ENCODE data around the gene PUSL1. TPM values are rescaled to one million over a fixed set of nuclear protein-coding genes. Genes with fewer than 3 reads are reported as not detected.

Gene PUSL1
- total RNA-seq, 1 experiment from 2014 or later, result 38.0 TPM

DNA sequence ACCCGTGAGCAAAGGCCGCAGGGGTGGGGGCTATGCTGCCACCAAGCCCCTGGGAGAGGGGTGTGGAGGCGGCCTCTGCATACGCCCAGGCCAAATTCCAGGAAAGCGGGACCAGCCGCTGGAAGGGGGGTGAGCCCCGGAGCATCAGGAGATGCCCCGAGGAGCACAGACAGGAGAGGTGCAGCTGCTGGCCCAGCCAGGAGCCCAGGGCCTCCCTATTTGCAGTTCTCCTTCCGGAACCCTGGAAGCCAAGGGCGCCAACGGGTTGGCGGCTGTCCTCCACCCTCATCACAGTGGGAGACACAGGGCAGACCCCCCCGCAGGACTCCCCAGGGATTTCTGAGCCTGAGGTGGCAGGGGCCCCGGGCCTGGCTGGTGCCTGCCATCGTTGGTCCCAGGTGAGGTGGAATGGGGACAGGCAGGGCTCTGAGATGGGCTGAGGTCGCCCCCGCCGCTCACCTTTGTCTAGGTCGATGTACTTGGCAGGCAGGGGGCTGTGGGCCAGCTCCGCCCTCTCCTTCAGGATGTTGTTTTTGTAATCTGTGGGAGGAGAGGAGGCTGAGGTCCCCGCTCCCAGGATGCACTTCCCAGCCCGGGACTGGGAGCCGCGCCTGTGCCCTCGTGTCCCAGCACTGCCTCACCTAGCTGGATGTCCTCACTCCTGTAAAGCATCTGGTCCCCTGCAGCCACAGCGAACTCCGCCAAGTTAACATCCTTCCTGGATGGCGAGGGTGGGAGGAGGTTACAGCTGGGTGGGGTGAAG lies 45.2 kb downstream of the PUSL1 start:
- H3T11ph ChIP-seq (ENCODE audit: low read length), result no peak overlapping the region
- no peak overlapping the region for H3K23ac ChIP-seq (ENCODE audit: insufficient read length, low read depth, low read length)
- TF ChIP-seq CTCF (conservative IDR thresholded peaks at IDR 0.05), result no peak
- peaks cover 0 to 8% (median 2%) of the 10 kb centered on the region in 3 experiments; a peak in 1 of 7 replicates for H3K36me3 Mint-ChIP-seq (ENCODE audit: insufficient read depth in 1 of 3, low read depth in 3 of 3)
- H3K27ac Mint-ChIP-seq, result no peak overlapping the region
- H3K9ac ChIP-seq (ENCODE audit: extremely low read depth, insufficient read length, low read length), result no peak overlapping the region
- DNase-seq, result peak; percentile 82
- no peak overlapping the region for H2BK12ac ChIP-seq (ENCODE audit: insufficient read length, low read depth, low read length)
- H4K8ac ChIP-seq (replicated peaks; ENCODE audit: insufficient read length, low read depth, low read length), result no peak overlapping the region
- no peak overlapping the region for H4K91ac ChIP-seq (ENCODE audit: insufficient read length, low read depth, low read length)
- no peaks in the 10 kb centered on the region for H3K9me3 ChIP-seq (ENCODE audit: control insufficient read depth, low read depth, low read length)
- H3K27me3 ChIP-seq (ENCODE audit: insufficient read depth, low read length), result peaks cover 4% of the 10 kb centered on the region; the same call in 1 of the 2 replicates
- no CpG with 5 or more reads among the region's 28 CpGs for WGBS (ENCODE audit: extremely low coverage, insufficient read length, low lambda C conversion rate)
- peaks cover 24 to 38% of the 10 kb centered on the region in 2 experiments for H3K4me1 Mint-ChIP-seq
- no peak overlapping the region for H3K56ac ChIP-seq (ENCODE audit: insufficient read length, low read depth, low read length)
- H3K4me1 ChIP-seq (ENCODE audit: insufficient read depth, low read length), result no peaks in the 10 kb centered on the region; the same call in 1 of the 2 replicates
- no peaks in the 10 kb centered on the region for H3K79me1 ChIP-seq (ENCODE audit: insufficient read depth, low read depth, low read length, poor library complexity, severe bottlenecking)
- no peaks in the 10 kb centered on the region for H3K9me3 Mint-ChIP-seq
- H3K18ac ChIP-seq (ENCODE audit: insufficient read length, low read depth, low read length), result no peak overlapping the region
- peaks cover 35% of the 10 kb centered on the region for H3K27me3 Mint-ChIP-seq (ENCODE audit: low read depth)
- no peak overlapping the region for H3K4ac ChIP-seq (ENCODE audit: low read depth, low read length)
- peaks cover 9% of the 10 kb centered on the region for H3K23me2 ChIP-seq (ENCODE audit: insufficient read length, low read depth, low read length, poor library complexity, severe bottlenecking)
- H4K20me1 ChIP-seq (ENCODE audit: control insufficient read depth, insufficient read depth, insufficient read length), result no peaks in the 10 kb centered on the region
- H2BK20ac ChIP-seq (ENCODE audit: low read depth, low read length, poor library complexity, severe bottlenecking), result no peak overlapping the region
- H3K79me2 ChIP-seq (ENCODE audit: insufficient read depth, low read length), result no peaks in the 10 kb centered on the region
- H4K5ac ChIP-seq (ENCODE audit: insufficient read length, low read depth, low read length), result no peak overlapping the region
- H2BK120ac ChIP-seq (ENCODE audit: low read depth, low read length, poor library complexity, severe bottlenecking), result no peak overlapping the region
- H3K4me2 ChIP-seq (ENCODE audit: insufficient read depth, insufficient read length, low read length), result peak overlapping the region; percentile 62
- H2BK5ac ChIP-seq (ENCODE audit: insufficient read length, low read length), result no peak overlapping the region
- peak overlapping the region; percentile 58 to 85 for H3K4me3 Mint-ChIP-seq
- H2AK5ac ChIP-seq (ENCODE audit: insufficient read length, low read length), result no peak overlapping the region
- no peak overlapping the region for H2BK15ac ChIP-seq (ENCODE audit: low read depth, low read length)
- H3K27ac ChIP-seq (ENCODE audit: insufficient read length, low read depth, low read length), result no peak overlapping the region
- no peak overlapping the region for H2AFZ ChIP-seq (ENCODE audit: low read length)
- H3K14ac ChIP-seq (ENCODE audit: insufficient read depth, low read length), result no peak overlapping the region; the same call in 1 of the 2 replicates

Data from H9 (cell line).